Fibroblast of pulmonary artery (primary cell): ENCODE data around the gene RHOD.

Experiments used
- DNase-seq: peaks from one replicate; pipeline ENCODE4 v3.0.0-alpha.2; 2010; ENCODE audit warnings: low read depth
- H3K4me3 ChIP-seq: replicated peaks from 2 replicates; pipeline ENCODE4 v1.5.1; 2011; ENCODE audit warnings: low read depth, mild to moderate bottlenecking, control low read depth, low read length, moderate library complexity
- CTCF ChIP-seq: IDR thresholded peaks from 2 replicates; pipeline ENCODE4 v1.5.1; 2011; ENCODE audit warnings: mild to moderate bottlenecking, control low read depth, low read length, inconsistent platforms; ENCODE audit errors: missing control alignments

The RHOD gene

GRCh38 chr11:67043572-67044349 is 12.9 kb upstream of the RHOD start:
- DNase-seq: no peak
- no peak overlapping the region for H3K4me3 ChIP-seq
- TF ChIP-seq CTCF: no peak

- no peak for TF ChIP-seq CTCF
- DNase-seq: no peak
- no peak overlapping the region for H3K4me3 ChIP-seq
Measured at GRCh38 chr11:67044496-67044895, 12.2 kb upstream of the RHOD start.

- H3K4me3 ChIP-seq: no peak overlapping the region
- DNase-seq: peak; percentile 80
- TF ChIP-seq CTCF: no peak
Measured at GRCh38 chr11:67045314-67045713, 11.3 kb upstream of the RHOD start.

- no peak for TF ChIP-seq CTCF
- DNase-seq: no peak
Measured at GRCh38 chr11:67048515-67049130, 8.0 kb upstream of the RHOD start.

GRCh38 chr11:67050139-67050538 is 6.5 kb upstream of the RHOD start:
- H3K4me3 ChIP-seq: no peak overlapping the region
- TF ChIP-seq CTCF: no peak
- no peak for DNase-seq

More at GRCh38 chr11:67048515-67049130, 8.0 kb upstream of the RHOD start:
- H3K4me3 ChIP-seq: no peak overlapping the region

GRCh38 chr11:67051180-67051893 is 5.3 kb upstream of the RHOD start:
- TF ChIP-seq CTCF: no peak
- no peak for DNase-seq
- no peak overlapping the region for H3K4me3 ChIP-seq
